ENCODE data around the gene FAM3A.
"Not testable (repeated sequence)": the region's sequence is repeated elsewhere in the genome, so short reads cannot be mapped to it uniquely, and the experiment has no call there.

Gene FAM3A

GRCh38 chrX:154506483-154507332 is 9.3 kb downstream of the FAM3A start:
- in situ Hi-C loops (cut with MboI; ENCODE audit: low sequenced_read_pairs), result no loop called here

- in situ Hi-C loops (cut with MboI; ENCODE audit: low sequenced_read_pairs), result no loop called here
Observed at GRCh38 chrX:154505734-154506133, 10.3 kb downstream of the FAM3A start.

- in situ Hi-C loops (cut with MboI; ENCODE audit: low sequenced_read_pairs), result no loop called here
Observed at GRCh38 chrX:154502989-154503388, 13.0 kb downstream of the FAM3A start.

GRCh38 chrX:154502098-154502497 is 13.9 kb downstream of the FAM3A start:
- in situ Hi-C loops (cut with MboI; ENCODE audit: low sequenced_read_pairs), result no loop called here

GRCh38 chrX:154501423-154501822 is 14.6 kb downstream of the FAM3A start:
- in situ Hi-C loops (cut with MboI; ENCODE audit: low sequenced_read_pairs), result not testable (repeated sequence)

- in situ Hi-C loops (cut with MboI; ENCODE audit: low sequenced_read_pairs), result not testable (repeated sequence)
Observed at GRCh38 chrX:154496591-154497137, 19.4 kb downstream of the FAM3A start.

GRCh38 chrX:154495472-154495922 is 20.5 kb downstream of the FAM3A start:
- in situ Hi-C loops (cut with MboI; ENCODE audit: low sequenced_read_pairs), result no loop called here

- in situ Hi-C loops (cut with MboI; ENCODE audit: low sequenced_read_pairs), result no loop called here
Observed at GRCh38 chrX:154494715-154495114, 21.3 kb downstream of the FAM3A start.

GRCh38 chrX:154490414-154491083 is 25.5 kb downstream of the FAM3A start, which contains the start of gene SLC10A3:
Gene SLC10A3, minus strand, starts transcription at chrX:154490629. Its CDS starts 1,689 bp downstream, at chrX:154488940.
- in situ Hi-C loops (cut with MboI; ENCODE audit: low sequenced_read_pairs), result no loop called here

- in situ Hi-C loops (cut with MboI; ENCODE audit: low sequenced_read_pairs), result no loop called here
Observed at GRCh38 chrX:154490021-154490413, 26.0 kb downstream of the FAM3A start.

- in situ Hi-C loops (cut with MboI; ENCODE audit: low sequenced_read_pairs), result no loop called here
Observed at GRCh38 chrX:154489182-154489581, 26.9 kb downstream of the FAM3A start.

- in situ Hi-C loops (cut with MboI; ENCODE audit: low sequenced_read_pairs), result no loop called here
Observed at GRCh38 chrX:154488336-154489075, 27.5 kb downstream of the FAM3A start.

GRCh38 chrX:154487518-154488290 is 28.3 kb downstream of the FAM3A start:
- in situ Hi-C loops (cut with MboI; ENCODE audit: low sequenced_read_pairs), result no loop called here

GRCh38 chrX:154486396-154487207 is 29.4 kb downstream of the FAM3A start, which contains the start of gene UBL4A:
Gene UBL4A, minus strand, starts transcription at chrX:154486615. Its CDS starts 31 bp downstream, at chrX:154486584.
- in situ Hi-C loops (cut with MboI; ENCODE audit: low sequenced_read_pairs), result no loop called here

- in situ Hi-C loops (cut with MboI; ENCODE audit: low sequenced_read_pairs), result no loop called here
Observed at GRCh38 chrX:154486052-154486395, 30.0 kb downstream of the FAM3A start.

GRCh38 chrX:154485150-154486051 is 30.6 kb downstream of the FAM3A start:
- in situ Hi-C loops (cut with MboI; ENCODE audit: low sequenced_read_pairs), result no loop called here

- in situ Hi-C loops (cut with MboI; ENCODE audit: low sequenced_read_pairs), result no loop called here
Observed at GRCh38 chrX:154484255-154485149, 31.5 kb downstream of the FAM3A start.
